Stimulated activated naive B cell treated with anti-CD40 and anti-IgM and Interleukin-4, amounts not matched to agents 10 μg/mL and 1 μg/mL and 100 μg/mL, for 72 hours (primary cell): ENCODE data around the gene PTCHD1.

Experiments used
- ATAC-seq, 2 donors: fragments of 150-1000 bp; cut with Tn5 transposase; replicated peaks; 2 replicates each; pipeline ENCODE4 v1.10.0; 2021; ENCODE audit warnings: moderate library complexity in 1 of 2
- DNase-seq: peaks from one replicate; pipeline ENCODE4 v3.0.0; 2021
- H3K27ac Mint-ChIP-seq: one replicate; pipeline ENCODE4 v1.8.0; 2022; ENCODE audit warnings: mild to moderate bottlenecking, mixed read lengths
- H3K27me3 Mint-ChIP-seq, 2 donors: one replicate each; pipeline ENCODE4 v1.8.0; 2022; ENCODE audit warnings: mixed read lengths in 2 of 2
- H3K36me3 Mint-ChIP-seq, 2 donors: one replicate each; pipeline ENCODE4 v1.8.0; 2022; ENCODE audit warnings: mixed read lengths in 2 of 2, mild to moderate bottlenecking in 1 of 2
- H3K4me1 Mint-ChIP-seq, 2 donors: one replicate each; pipeline ENCODE4 v1.8.0; 2022; ENCODE audit warnings: mixed read lengths in 2 of 2, mild to moderate bottlenecking in 1 of 2
- H3K4me3 Mint-ChIP-seq, 2 donors: one replicate each; pipeline ENCODE4 v1.8.0; 2022; ENCODE audit warnings: mild to moderate bottlenecking in 2 of 2, mixed read lengths in 2 of 2, moderate library complexity in 1 of 2
- H3K9me3 Mint-ChIP-seq, 2 donors: one replicate each; pipeline ENCODE4 v1.8.0; 2022; ENCODE audit warnings: mixed read lengths in 2 of 2, mild to moderate bottlenecking in 1 of 2

PTCHD1 gene

GRCh38 chrX:23394421-23394820 lies 59.8 kb downstream of the PTCHD1 start:
- Mint-ChIP-seq H3K27ac (no peak overlapping the region), H3K36me3 (no peaks in the 10 kb centered on the region), H3K27me3 (no peaks in the 10 kb centered on the region), H3K4me3 (no peak overlapping the region), H3K4me1 (no peaks in the 10 kb centered on the region), H3K9me3 (no peaks in the 10 kb centered on the region)
- DNase-seq, result no peak
- no peak for ATAC-seq

GRCh38 chrX:23396263-23396662 lies 61.6 kb downstream of the PTCHD1 start:
- H3K36me3 Mint-ChIP-seq, result no peaks in the 10 kb centered on the region
- H3K27me3 Mint-ChIP-seq, result peaks cover 0 to 3% of the 10 kb centered on the region in 2 donors
- H3K27ac Mint-ChIP-seq, result no peak overlapping the region
- DNase-seq (no peak), ATAC-seq (no peak)
- H3K9me3 Mint-ChIP-seq, result no peaks in the 10 kb centered on the region
- no peaks in the 10 kb centered on the region for H3K4me1 Mint-ChIP-seq
- H3K4me3 Mint-ChIP-seq, result no peak overlapping the region

DNA sequence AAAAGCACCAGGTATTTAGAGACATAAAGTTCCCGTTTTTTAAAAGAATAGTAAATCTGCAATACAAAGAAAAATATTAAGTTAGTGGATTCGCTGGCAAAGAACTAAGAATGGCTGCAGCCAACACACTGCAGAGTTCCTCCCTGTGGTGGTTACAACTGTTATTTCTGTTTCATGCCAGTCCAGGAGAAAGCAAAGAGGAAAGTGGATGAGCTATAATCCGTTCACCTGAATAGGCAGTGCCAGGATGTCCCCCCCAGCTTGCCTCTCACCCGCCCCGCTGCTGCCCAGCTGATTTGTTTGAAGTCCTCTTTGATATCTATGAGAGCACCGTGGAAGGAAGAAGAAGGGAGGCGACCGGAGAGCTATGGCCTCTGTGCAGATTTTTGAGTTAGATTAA lies 63.9 kb downstream of the PTCHD1 start:
- no peak overlapping the region for H3K4me3 Mint-ChIP-seq
- H3K4me1 Mint-ChIP-seq, result no peaks in the 10 kb centered on the region
- ATAC-seq, result no peak
- peaks cover 0 to 3% of the 10 kb centered on the region in 2 donors for H3K27me3 Mint-ChIP-seq
- no peak for DNase-seq
- H3K36me3 Mint-ChIP-seq, result no peaks in the 10 kb centered on the region
- H3K27ac Mint-ChIP-seq, result no peak overlapping the region
- no peaks in the 10 kb centered on the region for H3K9me3 Mint-ChIP-seq

DNA sequence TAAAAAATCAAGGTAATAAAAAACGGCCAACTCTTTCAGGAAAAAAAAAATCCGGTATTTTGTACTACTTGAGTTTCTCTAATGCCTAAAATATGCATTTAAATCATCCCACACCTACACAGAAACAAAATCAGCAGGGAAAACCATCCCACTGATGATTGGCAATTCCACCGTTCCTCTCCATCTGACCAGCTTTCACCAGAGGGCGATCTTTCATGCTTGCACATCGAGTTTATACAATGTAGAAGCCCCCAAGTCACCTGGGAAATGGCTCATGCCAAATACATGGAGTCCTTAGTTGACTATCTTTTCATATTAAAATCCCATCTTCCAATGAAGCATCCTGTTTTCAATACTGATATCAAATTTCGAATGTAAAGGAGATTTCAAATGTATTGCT lies 69.2 kb downstream of the PTCHD1 start:
- ATAC-seq, result no peak
- Mint-ChIP-seq H3K27me3 (peaks cover 0 to 3% of the 10 kb centered on the region in 2 donors), H3K4me1 (no peaks in the 10 kb centered on the region), H3K9me3 (no peaks in the 10 kb centered on the region), H3K27ac (no peak overlapping the region), H3K4me3 (no peak overlapping the region), H3K36me3 (no peaks in the 10 kb centered on the region)
- no peak for DNase-seq

DNA sequence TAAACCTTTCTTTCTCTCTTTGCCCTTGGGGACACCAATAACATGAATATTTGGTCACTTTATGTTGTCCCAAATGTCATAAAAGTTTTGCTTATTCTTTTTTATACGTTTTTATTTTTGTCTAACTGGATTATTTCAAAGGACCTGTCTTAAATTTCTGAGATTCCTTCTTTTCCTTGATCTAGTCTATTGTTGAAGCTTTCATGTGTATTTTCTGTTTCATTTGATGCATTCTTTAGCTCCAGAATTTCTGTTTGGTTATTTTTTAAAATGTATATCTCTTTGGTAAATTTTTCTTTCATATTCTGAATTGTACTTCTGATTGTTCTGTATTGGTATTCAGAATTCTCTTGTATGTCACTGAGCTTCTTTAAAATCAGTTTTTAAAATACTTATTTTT lies 88.3 kb downstream of the PTCHD1 start:
- DNase-seq (no peak), ATAC-seq (no peak)
- Mint-ChIP-seq H3K36me3 (peaks cover 0 to under 1% of the 10 kb centered on the region in 2 donors), H3K4me3 (no peak overlapping the region), H3K27ac (no peak overlapping the region), H3K4me1 (no peaks in the 10 kb centered on the region), H3K9me3 (peaks cover 17 to 45% of the 10 kb centered on the region in 2 donors), H3K27me3 (no peaks in the 10 kb centered on the region)

- H3K9me3 Mint-ChIP-seq, result peaks cover 0 to 3% of the 10 kb centered on the region in 2 donors
- no peak for ATAC-seq
- no peaks in the 10 kb centered on the region for H3K27me3 Mint-ChIP-seq
- H3K36me3 Mint-ChIP-seq, result no peaks in the 10 kb centered on the region
- H3K4me1 Mint-ChIP-seq, result no peaks in the 10 kb centered on the region
- no peak for DNase-seq
- no peak overlapping the region for H3K4me3 Mint-ChIP-seq
- H3K27ac Mint-ChIP-seq, result no peak overlapping the region
Measured at GRCh38 chrX:23434356-23434884, 99.8 kb downstream of the PTCHD1 start.

DNA sequence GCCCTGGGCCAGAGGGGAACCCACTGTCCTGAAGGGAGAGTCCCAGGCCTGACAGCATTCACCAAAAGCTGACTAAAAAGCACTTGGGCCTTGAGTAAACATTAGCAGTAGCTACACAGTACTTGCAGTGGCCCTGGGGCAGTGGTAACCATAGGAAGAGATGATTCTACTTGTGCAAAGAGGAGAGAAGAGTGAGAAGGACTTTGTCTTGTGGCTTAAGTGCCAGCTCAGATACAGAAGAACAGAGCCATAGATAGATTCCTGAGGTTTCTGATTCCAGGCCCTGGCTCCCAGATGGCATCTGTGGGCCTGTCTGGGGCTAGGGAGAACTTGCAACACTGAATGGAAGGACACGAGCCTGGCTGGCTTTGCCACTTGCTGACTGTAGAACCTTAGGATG lies 100.5 kb downstream of the PTCHD1 start:
- no peak for ATAC-seq
- DNase-seq, result no peak
- H3K9me3 Mint-ChIP-seq, result peaks cover 0 to 1% of the 10 kb centered on the region in 2 donors
- H3K36me3 Mint-ChIP-seq, result no peaks in the 10 kb centered on the region
- no peaks in the 10 kb centered on the region for H3K27me3 Mint-ChIP-seq
- no peak overlapping the region for H3K4me3 Mint-ChIP-seq
- no peaks in the 10 kb centered on the region for H3K4me1 Mint-ChIP-seq
- no peak overlapping the region for H3K27ac Mint-ChIP-seq

- DNase-seq, result no peak
Measured at GRCh38 chrX:23435575-23435974, 100.9 kb downstream of the PTCHD1 start.

DNA sequence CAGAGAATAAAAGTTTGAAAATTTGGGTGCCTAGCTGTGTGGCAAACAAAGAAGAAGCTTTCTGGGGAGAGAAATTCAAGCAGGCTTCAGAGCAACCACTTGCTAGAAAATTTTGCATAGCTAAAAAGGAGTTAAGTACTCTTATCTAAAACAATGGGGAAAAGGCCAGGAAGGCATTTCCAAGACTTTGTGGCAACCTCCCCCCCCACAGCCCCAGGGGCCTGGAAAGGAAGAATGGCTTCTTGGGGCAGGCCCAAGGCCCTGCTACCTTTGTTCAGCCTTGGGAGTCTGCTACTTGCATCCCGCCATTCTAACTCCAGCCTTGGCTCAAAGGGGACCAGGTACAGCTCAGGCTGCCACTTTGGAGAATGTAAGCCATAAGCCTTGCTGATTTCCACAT lies 102.2 kb downstream of the PTCHD1 start:
- H3K4me3 Mint-ChIP-seq, result no peak overlapping the region
- no peaks in the 10 kb centered on the region for H3K36me3 Mint-ChIP-seq
- no peak for ATAC-seq
- H3K9me3 Mint-ChIP-seq, result peaks cover 4% of the 10 kb centered on the region in 2 donors
- H3K27me3 Mint-ChIP-seq, result no peaks in the 10 kb centered on the region
- no peak overlapping the region for H3K27ac Mint-ChIP-seq
- H3K4me1 Mint-ChIP-seq, result no peaks in the 10 kb centered on the region
- DNase-seq, result no peak

More at GRCh38 chrX:23435575-23435974, 100.9 kb downstream of the PTCHD1 start:
- Mint-ChIP-seq H3K36me3 (no peaks in the 10 kb centered on the region), H3K4me3 (no peak overlapping the region), H3K27me3 (no peaks in the 10 kb centered on the region), H3K27ac (no peak overlapping the region), H3K4me1 (no peaks in the 10 kb centered on the region), H3K9me3 (peaks cover 0 to 3% of the 10 kb centered on the region in 2 donors)
- ATAC-seq, result no peak

DNA sequence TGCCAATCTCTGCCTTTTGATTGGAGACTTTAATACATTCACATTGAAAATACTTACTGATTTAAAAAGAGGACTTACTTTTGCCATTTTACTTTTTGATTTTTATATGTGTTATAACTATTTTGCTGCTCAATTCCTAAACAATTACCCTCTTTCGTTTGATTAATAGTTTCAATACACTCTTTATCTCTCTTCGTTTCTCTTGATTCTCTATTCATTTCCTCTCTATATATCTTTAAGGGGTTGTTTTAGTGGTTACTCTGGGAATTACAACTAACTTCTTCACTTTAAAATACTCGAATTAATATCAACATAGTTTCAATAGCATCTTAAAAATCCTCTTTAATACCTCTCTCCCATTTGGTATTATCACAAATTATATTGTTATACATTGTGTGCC lies 116.6 kb downstream of the PTCHD1 start:
- Mint-ChIP-seq H3K27me3 (no peaks in the 10 kb centered on the region), H3K9me3 (peaks cover 5 to 11% of the 10 kb centered on the region in 2 donors), H3K4me3 (no peak overlapping the region), H3K4me1 (no peaks in the 10 kb centered on the region), H3K36me3 (no peaks in the 10 kb centered on the region), H3K27ac (no peak overlapping the region)
- ATAC-seq (no peak), DNase-seq (no peak)
